GM23338 (cell line): ENCODE data around the gene TBX2. TPM values are rescaled to one million over a fixed set of nuclear protein-coding genes. Genes with fewer than 3 reads are reported as not detected.
A peak's percentile ranks its signal among the peaks of the same experiment; 100 is the strongest.

Experiments used
- ATAC-seq: fragments of 200-7000 bp; cut with Tn5 transposase; 3 replicates; pipeline ENCODE4 v1.9.1; 2020
- DNase-seq: peaks from one replicate; pipeline ENCODE4 v3.0.0-alpha.2; 2015; ENCODE audit warnings: low spot score
- H2AFZ ChIP-seq: fragments of 200-600 bp; sonication (generic); 2 replicates; pipeline ENCODE4 v1.8.0; 2016; ENCODE audit warnings: antibody characterized with exemption, mild to moderate bottlenecking, moderate library complexity
- H3F3A ChIP-seq: fragments of 200-600 bp; sonication (generic); replicated peaks from 2 replicates; pipeline ENCODE4 v1.8.0; 2017; ENCODE audit warnings: antibody characterized with exemption, mixed run types, low read depth
- H3K27ac ChIP-seq: fragments of 200-600 bp; sonication (generic); 2 replicates; pipeline ENCODE4 v1.6.1; 2016; ENCODE audit warnings: low read depth
- H3K27me3 ChIP-seq: fragments of 200-600 bp; sonication (generic); 2 replicates; pipeline ENCODE4 v1.8.0; 2016; ENCODE audit warnings: mild to moderate bottlenecking, mixed run types, moderate library complexity; ENCODE audit not compliant: insufficient read depth
- H3K36me3 ChIP-seq: fragments of 200-600 bp; sonication (generic); 2 replicates; pipeline ENCODE4 v1.8.0; 2016; ENCODE audit warnings: mild to moderate bottlenecking; ENCODE audit not compliant: insufficient read depth
- H3K4me1 ChIP-seq: fragments of 200-600 bp; sonication (generic); 2 replicates; pipeline ENCODE4 v1.8.0; 2016; ENCODE audit warnings: mild to moderate bottlenecking, moderate library complexity; ENCODE audit not compliant: insufficient read depth
- H3K4me2 ChIP-seq: fragments of 200-600 bp; sonication (generic); 2 replicates; pipeline ENCODE4 v1.7.1; 2017; ENCODE audit warnings: mixed run types
- H3K4me3 ChIP-seq: fragments of 200-600 bp; sonication (generic); 2 replicates; pipeline ENCODE4 v1.6.1; 2016; ENCODE audit warnings: mixed run types
- H3K79me2 ChIP-seq: fragments of 200-600 bp; sonication (generic); replicated peaks from 2 replicates; pipeline ENCODE4 v1.8.0; 2017; ENCODE audit warnings: mild to moderate bottlenecking; ENCODE audit not compliant: insufficient read depth
- H3K9me2 ChIP-seq: fragments of 200-600 bp; sonication (generic); 2 replicates; pipeline ENCODE4 v1.8.0; 2017; ENCODE audit not compliant: insufficient read depth
- H4K20me1 ChIP-seq: fragments of 200-600 bp; sonication (generic); replicated peaks from 2 replicates; pipeline ENCODE4 v1.8.0; 2017; ENCODE audit warnings: mild to moderate bottlenecking; ENCODE audit not compliant: insufficient read depth
- H3K27ac Mint-ChIP-seq: 2 replicates; pipeline ENCODE4 v1.8.0; 2020; ENCODE audit warnings: inconsistent platforms, mild to moderate bottlenecking, moderate library complexity, mixed read lengths
- H3K27me3 Mint-ChIP-seq: 3 replicates; pipeline ENCODE4 v1.8.0; 2022; ENCODE audit warnings: low read depth, mild to moderate bottlenecking, moderate library complexity, mixed read lengths, inconsistent platforms; ENCODE audit not compliant: insufficient read depth, poor library complexity
- H3K36me3 Mint-ChIP-seq: 3 replicates; pipeline ENCODE4 v1.8.0; 2021; ENCODE audit warnings: low read depth, mild to moderate bottlenecking, inconsistent platforms, moderate library complexity, mixed read lengths
- H3K4me1 Mint-ChIP-seq: 3 replicates; pipeline ENCODE4 v1.8.0; 2020; ENCODE audit warnings: mild to moderate bottlenecking, inconsistent platforms, mixed read lengths
- H3K4me3 Mint-ChIP-seq: 3 replicates; pipeline ENCODE4 v1.8.0; 2021; ENCODE audit warnings: moderate library complexity, mild to moderate bottlenecking, inconsistent platforms, mixed read lengths
- H3K9me3 Mint-ChIP-seq: 3 replicates; pipeline ENCODE4 v1.8.0; 2020; ENCODE audit warnings: moderate library complexity, mild to moderate bottlenecking, inconsistent platforms, mixed read lengths
- CTCF ChIP-seq, 2 experiments: fragments of 200-600 bp in 1 of 2; sonication (generic) in 1 of 2; conservative IDR thresholded peaks; 2 replicates each; pipeline versions ENCODE4 v1.5.1 to v1.6.1; 2016 to 2017; ENCODE audit warnings: antibody characterized with exemption in 2 of 2, low read depth in 2 of 2, mild to moderate bottlenecking in 2 of 2, moderate library complexity in 1 of 2
- EZH2 ChIP-seq: fragments of 200-600 bp; sonication (generic); IDR thresholded peaks from one replicate; pipeline ENCODE4 v1.8.0; 2017; ENCODE audit warnings: antibody characterized with exemption, mild to moderate bottlenecking, low read depth; ENCODE audit not compliant: unreplicated experiment
- ZNF114 ChIP-seq: fragments of 250-450 bp; sonication (Bioruptor Pico); IDR thresholded peaks from 2 replicates; pipeline ENCODE4 v1.5.0; 2020; ENCODE audit warnings: mild to moderate bottlenecking, moderate library complexity
- ZNF462 ChIP-seq: fragments of 250-450 bp; sonication (Bioruptor Pico); IDR thresholded peaks from 2 replicates; pipeline ENCODE4 v1.5.0; 2020; ENCODE audit warnings: mild to moderate bottlenecking, moderate library complexity
- polyA plus RNA-seq: library from polyadenylated mRNA; unstranded; fragments of >200 nt; fragmentation: Nextera tagmentation; extraction: Ambion mirVana; gene quantifications from 2 replicates; pipeline ENCODE4 v1.2.1, GENCODE V29; 2016
- total RNA-seq: library from RNA; depleted of rRNA; stranded (reverse); fragments of >200 nt; shearing (Covaris generic); gene quantifications from 2 replicates; pipeline ENCODE4 v1.2.3, GENCODE V29; 2014

TBX2 gene
- total and polyA plus RNA-seq, 2 experiments from 2014 or later = not detected

- Histone ChIP-seq H3K36me3 (peaks cover 3% of the 10 kb centered on the region; the same call in 1 of the 2 replicates), H3K9me2 (no peaks in the 10 kb centered on the region), H3K4me1 (peaks cover 29% of the 10 kb centered on the region; the same call in 1 of the 2 replicates), H3K79me2 (no peaks in the 10 kb centered on the region), H3K4me2 (no peak overlapping the region), H3K27ac (no peak overlapping the region), H3K4me3 (peak overlapping the region; percentile 44; the same call in 1 of the 2 replicates), H3K27me3 (peaks cover 100% of the 10 kb centered on the region), H2AFZ (no peak overlapping the region), H4K20me1 (peaks cover 27% of the 10 kb centered on the region), H3F3A (0 out of 2 replicates have a peak, but pooled peaks cover 6% of the 10 kb centered on the region)
- Mint-ChIP-seq H3K36me3 (peaks cover 3% of the 10 kb centered on the region; the same call in 1 of the 3 replicates), H3K9me3 (peaks cover 8% of the 10 kb centered on the region), H3K27me3 (peaks cover 99% of the 10 kb centered on the region), H3K4me1 (peaks cover 37% of the 10 kb centered on the region), H3K4me3 (no peak overlapping the region), H3K27ac (no peak overlapping the region)
- no peak for TF ChIP-seq ZNF114 (CRISPR knock-in tag)
- peak; percentile 12 for TF ChIP-seq EZH2
- DNase-seq (peak; percentile 51), ATAC-seq (peak; percentile 0; the same call in 2 of the 3 replicates)
These were observed 56.5 kb downstream of the TBX2 start for GRCh38 chr17:61456061-61456681.

GRCh38 chr17:61456688-61457225, 57.1 kb downstream of the TBX2 start:
- H3K27me3 Mint-ChIP-seq = peaks cover 99% of the 10 kb centered on the region
- H3K4me3 Mint-ChIP-seq = peak overlapping the region; percentile 61
- peaks cover 40% of the 10 kb centered on the region for H3K4me1 Mint-ChIP-seq
- TF ChIP-seq EZH2 (peak; percentile 92), CTCF (conservative IDR thresholded peaks at IDR 0.05; ENCODE audit: low read depth in 2 of 2) (no peak)
- no peaks in the 10 kb centered on the region for H3K9me2 ChIP-seq
- peaks cover 33% of the 10 kb centered on the region; the same call in 1 of the 2 replicates for H3K4me1 ChIP-seq
- no peak for DNase-seq
- H3K36me3 Mint-ChIP-seq = peaks cover 3% of the 10 kb centered on the region; the same call in 1 of the 3 replicates
- ATAC-seq = no peak
- H3K27ac ChIP-seq = no peak overlapping the region
- no peak overlapping the region for H3K27ac Mint-ChIP-seq
- H3K4me3 ChIP-seq = peak overlapping the region; percentile 44
- H3F3A ChIP-seq = 0 out of 2 replicates have a peak, but pooled peaks cover 9% of the 10 kb centered on the region
- no peaks in the 10 kb centered on the region for H3K79me2 ChIP-seq
- peaks cover 27% of the 10 kb centered on the region for H4K20me1 ChIP-seq
- H3K9me3 Mint-ChIP-seq = peaks cover 8% of the 10 kb centered on the region
- H2AFZ ChIP-seq = no peak overlapping the region
- peaks cover 100% of the 10 kb centered on the region for H3K27me3 ChIP-seq
- H3K4me2 ChIP-seq = peak overlapping the region; percentile 73; the same call in 1 of the 2 replicates
- peaks cover 3% of the 10 kb centered on the region; the same call in 1 of the 2 replicates for H3K36me3 ChIP-seq

GRCh38 chr17:61457226-61457983, 57.8 kb downstream of the TBX2 start:
- H3K36me3 Mint-ChIP-seq = peaks cover 3% of the 10 kb centered on the region; the same call in 1 of the 3 replicates
- H3K4me1 ChIP-seq = peaks cover 38% of the 10 kb centered on the region; the same call in 1 of the 2 replicates
- peaks cover 8% of the 10 kb centered on the region for H3K9me3 Mint-ChIP-seq
- H3K9me2 ChIP-seq = no peaks in the 10 kb centered on the region
- peaks cover 3% of the 10 kb centered on the region; the same call in 1 of the 2 replicates for H3K36me3 ChIP-seq
- H3K27me3 Mint-ChIP-seq = peaks cover 99% of the 10 kb centered on the region
- H3K4me2 ChIP-seq = peak overlapping the region; percentile 73
- no peak overlapping the region for H2AFZ ChIP-seq
- no peaks in the 10 kb centered on the region for H3K79me2 ChIP-seq
- H4K20me1 ChIP-seq = peaks cover 27% of the 10 kb centered on the region
- no peak for TF ChIP-seq ZNF462 (CRISPR knock-in tag)
- peak; percentile 91 for TF ChIP-seq EZH2
- H3F3A ChIP-seq = 0 out of 2 replicates have a peak, but pooled peaks cover 9% of the 10 kb centered on the region
- no peak overlapping the region for H3K27ac ChIP-seq
- DNase-seq (peak; percentile 71), ATAC-seq (peak; percentile 2; the same call in 2 of the 3 replicates)
- H3K4me3 Mint-ChIP-seq = peak overlapping the region; percentile 61
- H3K4me1 Mint-ChIP-seq = peaks cover 39% of the 10 kb centered on the region
- peaks cover 100% of the 10 kb centered on the region for H3K27me3 ChIP-seq
- no peak overlapping the region for H3K27ac Mint-ChIP-seq
- H3K4me3 ChIP-seq = peak overlapping the region; percentile 44
